Activated CD4-positive, alpha-beta memory T cell treated with anti-CD3 and anti-CD28 coated beads, Interleukin-2, amount 10 ng/mL, durations not matched to agents 7 days and 5 days (primary cell): ENCODE results near the gene TMEM35B. TPM values are rescaled to one million over a fixed set of nuclear protein-coding genes. Genes with fewer than 3 reads are reported as not detected.

Source experiments
- CTCF ChIA-PET: fragments of 350-600 bp; sonication (Branson Sonifier 250); formaldehyde crosslinking; loops from one replicate; lab custom pipeline; 2021; ENCODE audit warnings: antibody characterized with exemption, inconsistent platforms; lab: Charles Lee
- POLR2A ChIA-PET: fragments of 350-600 bp; sonication (Branson Sonifier 250); formaldehyde crosslinking; loops from one replicate; lab custom pipeline; 2021; ENCODE audit warnings: antibody characterized with exemption; lab: Charles Lee
- DNase-seq: peaks from one replicate; pipeline ENCODE4 v3.0.0-alpha.2; 2020
- H3K27ac Mint-ChIP-seq: one replicate; pipeline ENCODE4 v1.8.0; 2021; ENCODE audit warnings: mild to moderate bottlenecking, mixed read lengths
- H3K27me3 Mint-ChIP-seq: one replicate; pipeline ENCODE4 v1.8.0; 2021; ENCODE audit warnings: mixed read lengths
- H3K36me3 Mint-ChIP-seq: one replicate; pipeline ENCODE4 v1.8.0; 2021; ENCODE audit warnings: low read depth, mixed read lengths
- H3K4me1 Mint-ChIP-seq: one replicate; pipeline ENCODE4 v1.8.0; 2021; ENCODE audit warnings: mixed read lengths
- H3K4me3 Mint-ChIP-seq: one replicate; pipeline ENCODE4 v1.8.0; 2021; ENCODE audit warnings: mild to moderate bottlenecking, mixed read lengths
- H3K9me3 Mint-ChIP-seq: one replicate; pipeline ENCODE4 v1.8.0; 2021; ENCODE audit warnings: mixed read lengths
- total RNA-seq, 2 experiments: library from RNA; stranded (reverse); gene quantifications; one replicate each; pipeline ENCODE4 v1.2.3, GENCODE V29; 2021

Gene TMEM35B
- total RNA-seq: 10 to 100 TPM; 38.7 to 42.4 TPM

DNA sequence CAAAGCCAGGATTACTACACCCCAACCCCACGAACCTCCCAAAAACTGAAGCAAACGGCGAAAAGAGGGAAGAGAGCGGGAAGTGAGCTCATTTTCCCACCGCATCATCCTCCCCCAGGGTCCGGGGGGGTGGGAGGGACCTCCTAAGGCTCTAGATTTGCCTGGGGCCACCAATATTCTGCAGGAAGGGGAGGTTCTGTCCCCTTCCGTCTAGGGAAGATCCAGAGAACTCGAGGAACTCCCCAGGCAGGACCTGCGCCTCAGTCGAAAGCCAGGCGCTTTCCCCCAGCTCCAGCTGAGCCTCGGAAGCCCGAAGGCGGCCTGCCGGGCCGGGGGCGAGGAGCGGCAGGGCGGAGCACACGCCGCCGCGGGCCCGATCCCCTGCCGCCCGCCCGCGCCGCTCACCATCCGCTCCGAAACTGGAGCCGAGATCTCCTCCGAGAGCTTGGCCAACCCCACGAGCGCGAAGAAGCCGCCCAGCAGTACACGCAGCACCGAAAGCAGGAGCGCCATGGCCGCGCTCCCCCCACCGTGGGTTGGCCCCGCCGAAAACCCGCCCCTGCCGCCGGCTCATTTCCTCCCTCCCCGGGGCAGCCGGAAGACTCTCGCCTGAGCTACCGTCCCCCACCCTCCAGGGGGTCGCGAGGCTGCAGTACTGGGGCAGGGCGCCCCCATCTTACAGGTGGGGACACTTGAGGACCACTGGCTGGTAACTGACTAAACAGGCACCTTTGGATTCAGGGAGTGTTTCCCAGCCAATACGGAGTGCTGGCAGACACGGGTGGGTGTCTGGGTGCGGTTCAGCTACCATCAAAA lies at the start of gene TMEM35B:
Gene TMEM35B, minus strand, starts transcription at position 555 of the 816 bp plus-strand sequence. Its CDS starts 42 bp downstream, at position 513.
- H3K27ac Mint-ChIP-seq: peak within 1 kb of the TSS; percentile 81
- peaks cover 39% of the 10 kb centered on the region for H3K4me1 Mint-ChIP-seq
- H3K27me3 Mint-ChIP-seq: no peaks in the 10 kb centered on the region
- H3K4me3 Mint-ChIP-seq: peak within 1 kb of the TSS; percentile 94
- peak; percentile 83 for DNase-seq
- no peaks in the 10 kb centered on the region for H3K9me3 Mint-ChIP-seq
- ChIA-PET POLR2A (interaction anchor here (0.8 to 3.2 kb wide), 29 partner anchors 10 to 784 kb away, joined by 3 to 43 read pairs (median 5); partner anchors contain the start of genes CLSPN, DLGAP3, KIAA0319L and NCDN), CTCF (interaction anchor here (0.6 to 3.0 kb wide), 12 partner anchors 12 to 214 kb away, joined by 3 to 19 read pairs (median 4); partner anchors contain the start of genes SMIM12, ZMYM1 and ZMYM6)
- H3K36me3 Mint-ChIP-seq: peaks cover 35% of the 10 kb centered on the region

DNA sequence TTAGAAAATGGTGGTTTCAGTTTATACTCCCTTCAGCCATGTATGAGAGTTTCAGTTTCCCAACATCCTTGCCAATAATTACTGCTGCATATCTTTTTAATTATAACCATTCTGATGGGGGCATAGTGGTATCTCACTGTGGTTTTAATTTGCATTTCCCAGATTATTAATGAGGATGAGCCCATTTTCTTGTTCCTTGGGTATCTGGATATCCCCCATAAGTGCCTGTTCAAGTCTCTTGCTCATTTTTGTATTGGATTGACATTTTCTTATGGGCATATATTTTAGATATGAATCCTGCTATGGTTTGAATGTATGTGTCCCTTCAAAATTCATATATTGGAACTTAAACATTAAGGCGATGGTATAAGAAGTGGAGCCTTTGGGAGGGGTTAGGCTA lies 48.2 kb upstream of the TMEM35B start:
- ChIA-PET CTCF (no interaction called here), POLR2A (no interaction called here)
- H3K36me3 Mint-ChIP-seq: peaks cover 19% of the 10 kb centered on the region
- no peak overlapping the region for H3K27ac Mint-ChIP-seq
- H3K27me3 Mint-ChIP-seq: peaks cover 3% of the 10 kb centered on the region
- H3K4me3 Mint-ChIP-seq: no peak overlapping the region
- no peak for DNase-seq
- peaks cover 6% of the 10 kb centered on the region for H3K9me3 Mint-ChIP-seq
- peaks cover 19% of the 10 kb centered on the region for H3K4me1 Mint-ChIP-seq

DNA sequence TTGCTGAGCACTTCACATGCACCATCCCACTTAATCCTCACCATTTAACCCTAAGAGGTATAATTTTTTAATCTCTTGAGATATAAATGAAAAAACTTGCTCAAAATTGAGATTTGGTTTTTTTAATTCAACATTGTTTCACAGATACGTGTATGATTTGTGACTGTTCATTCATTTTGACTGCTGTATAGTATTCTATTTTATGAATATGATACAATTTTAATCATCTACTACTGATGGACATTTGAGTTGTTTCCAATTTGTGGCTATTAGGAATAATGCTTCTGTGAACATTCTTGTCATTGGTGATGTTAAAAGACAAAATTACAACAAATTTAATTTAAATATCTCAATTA lies 47.2 kb upstream of the TMEM35B start:
- Mint-ChIP-seq H3K9me3 (peaks cover 6% of the 10 kb centered on the region), H3K4me3 (peak overlapping the region; percentile 13), H3K36me3 (peaks cover 23% of the 10 kb centered on the region), H3K27me3 (peaks cover 3% of the 10 kb centered on the region), H3K4me1 (peaks cover 23% of the 10 kb centered on the region), H3K27ac (no peak overlapping the region)
- POLR2A ChIA-PET: interaction anchor here (0.9 to 4.4 kb wide), 9 partner anchors 13 to 525 kb away, joined by 3 to 43 read pairs (median 6); partner anchors contain the start of genes KIAA0319L, NCDN, SFPQ and SMIM12
- CTCF ChIA-PET: interaction anchor here (0.7 to 3.6 kb wide), 2 partner anchors 47 to 179 kb away, joined by 3 to 13 read pairs; partner anchors contain the start of gene TMEM35B
- no peak for DNase-seq

DNA sequence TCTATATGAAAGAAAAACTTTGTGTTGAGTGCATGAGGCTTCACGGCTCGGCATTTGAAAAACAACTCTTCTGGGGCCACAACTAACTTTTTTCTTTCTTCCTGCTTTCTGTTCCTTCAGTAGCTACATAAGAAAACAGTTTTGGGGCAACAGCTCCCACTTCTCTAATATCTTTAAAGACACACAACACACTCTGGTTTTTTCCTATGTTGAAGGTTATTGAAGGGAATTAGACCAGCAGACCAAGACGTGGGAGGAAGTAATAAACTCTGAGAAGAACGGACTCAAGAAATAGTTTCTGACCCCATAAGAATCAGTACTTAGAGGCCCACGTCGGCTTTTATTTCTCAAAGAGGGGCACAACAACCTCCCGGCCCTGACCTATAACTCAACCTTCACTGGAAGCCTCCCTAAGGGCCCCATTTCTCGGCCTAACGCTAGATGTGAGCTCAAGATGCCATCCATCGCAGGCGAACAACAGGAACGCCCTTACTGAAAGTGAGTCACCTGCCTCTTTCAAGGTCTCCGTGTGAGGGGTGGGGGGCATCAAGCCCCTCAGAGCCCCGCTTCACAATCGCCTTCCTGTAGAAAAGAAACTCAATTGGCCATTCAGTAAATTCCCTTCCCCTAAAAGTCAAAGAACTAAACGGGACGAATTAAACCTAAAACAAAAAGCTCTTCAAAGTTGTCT lies 45.8 kb upstream of the TMEM35B start:
- ChIA-PET POLR2A (interaction anchor here (0.6 to 4.4 kb wide), 14 partner anchors 12 to 526 kb away, joined by 3 to 43 read pairs (median 4); partner anchors contain the start of genes KIAA0319L, NCDN, SFPQ and SMIM12), CTCF (interaction anchor here (1.0 to 3.6 kb wide), 7 partner anchors 11 to 534 kb away, joined by 3 to 13 read pairs (median 3); partner anchors contain the start of genes SMIM12 and TMEM35B)
- Mint-ChIP-seq H3K4me3 (peak overlapping the region; percentile 99), H3K4me1 (peaks cover 29% of the 10 kb centered on the region), H3K36me3 (peaks cover 31% of the 10 kb centered on the region), H3K27ac (peak overlapping the region; percentile 87), H3K9me3 (peaks cover 6% of the 10 kb centered on the region), H3K27me3 (peaks cover 3% of the 10 kb centered on the region)
- DNase-seq: peak; percentile 46

DNA sequence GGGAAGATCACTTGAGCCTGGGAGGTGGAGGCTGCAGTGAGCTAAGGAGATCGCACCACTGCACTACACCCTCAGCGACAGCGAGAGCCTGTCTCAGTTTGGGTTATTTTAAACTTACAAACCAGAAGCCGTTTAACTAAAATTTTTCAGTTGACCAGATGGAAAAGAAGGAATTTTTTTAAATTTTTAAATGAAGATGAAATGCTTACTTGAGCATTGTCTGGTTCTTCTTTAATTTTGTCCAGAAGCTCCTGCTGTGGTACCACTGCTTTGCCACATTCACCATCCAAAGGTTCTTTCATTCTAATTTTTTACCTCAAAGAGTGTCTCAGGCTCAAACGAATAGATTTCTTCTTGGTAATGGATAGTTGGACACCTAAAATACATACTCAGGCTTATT lies 45.2 kb upstream of the TMEM35B start:
- H3K36me3 Mint-ChIP-seq: peaks cover 35% of the 10 kb centered on the region
- no peak for DNase-seq
- ChIA-PET POLR2A (interaction anchor here (0.8 to 4.4 kb wide), 12 partner anchors 11 to 237 kb away, joined by 3 to 43 read pairs (median 4); partner anchors contain the start of genes SFPQ, SMIM12, TMEM35B and ZMYM1), CTCF (interaction anchor here (0.8 to 3.6 kb wide), 8 partner anchors 11 to 535 kb away, joined by 3 to 13 read pairs (median 3); partner anchors contain the start of genes SMIM12 and TMEM35B)
- H3K4me1 Mint-ChIP-seq: peaks cover 32% of the 10 kb centered on the region
- peak overlapping the region; percentile 87 for H3K27ac Mint-ChIP-seq
- H3K9me3 Mint-ChIP-seq: peaks cover 6% of the 10 kb centered on the region
- H3K4me3 Mint-ChIP-seq: peak overlapping the region; percentile 99
- no peaks in the 10 kb centered on the region for H3K27me3 Mint-ChIP-seq

DNA sequence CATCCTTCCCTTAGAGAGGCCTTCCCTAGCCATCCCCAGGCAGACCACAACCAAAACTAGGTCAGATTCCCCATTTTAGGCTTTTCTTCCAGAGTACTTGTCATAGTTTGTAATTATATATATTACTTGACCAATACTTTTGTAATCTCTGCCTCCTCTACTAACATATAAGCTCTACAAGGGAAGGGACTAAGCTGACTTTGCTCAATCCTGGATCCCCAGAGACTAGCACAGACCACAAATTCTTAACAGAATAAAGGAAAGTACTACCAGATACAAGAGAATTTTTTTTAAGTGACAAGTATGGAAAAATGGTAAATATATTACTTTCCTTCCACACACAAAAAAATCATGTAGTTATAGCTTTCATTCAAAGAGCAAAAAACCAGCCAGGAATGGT lies 44.6 kb upstream of the TMEM35B start:
- no peaks in the 10 kb centered on the region for H3K27me3 Mint-ChIP-seq
- H3K9me3 Mint-ChIP-seq: peaks cover 6% of the 10 kb centered on the region
- ChIA-PET POLR2A (interaction anchor here (0.9 to 4.4 kb wide), 8 partner anchors 13 to 238 kb away, joined by 3 to 43 read pairs (median 6); partner anchors contain the start of genes SFPQ, SMIM12, TMEM35B and ZMYM1), CTCF (interaction anchor here (0.8 to 3.6 kb wide), 6 partner anchors 10 to 535 kb away, joined by 3 to 13 read pairs (median 3); partner anchors contain the start of genes SMIM12 and TMEM35B)
- H3K4me3 Mint-ChIP-seq: peak overlapping the region; percentile 99
- DNase-seq: no peak
- H3K36me3 Mint-ChIP-seq: peaks cover 35% of the 10 kb centered on the region
- peaks cover 32% of the 10 kb centered on the region for H3K4me1 Mint-ChIP-seq
- H3K27ac Mint-ChIP-seq: no peak overlapping the region

DNA sequence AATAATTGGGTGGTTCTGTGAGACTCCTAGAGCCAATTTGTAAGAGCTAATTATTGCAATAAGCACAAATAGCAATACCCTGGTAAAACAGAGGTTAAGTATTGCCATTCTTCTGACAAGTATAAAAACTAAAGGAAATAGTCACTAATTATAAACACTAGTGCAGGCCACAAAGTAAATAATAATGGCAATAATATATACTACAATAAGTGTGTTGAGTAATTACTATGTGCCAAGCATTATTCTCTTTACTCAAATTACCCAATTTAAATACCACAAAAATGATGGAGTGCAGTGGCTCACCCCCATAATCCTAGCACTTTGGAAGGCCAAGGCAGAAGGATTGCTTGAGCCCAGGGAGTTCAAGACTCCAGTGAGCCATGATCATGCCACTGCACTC lies 31.3 kb upstream of the TMEM35B start:
- POLR2A ChIA-PET: interaction anchor here (0.8 to 1.1 kb wide), 2 partner anchors 12 to 14 kb away, joined by 3 to 4 read pairs; no protein-coding TSS in a partner anchor
- CTCF ChIA-PET: interaction anchor here (0.6 to 1.4 kb wide), 2 partner anchors 32 to 178 kb away, joined by 3 read pairs; no protein-coding TSS in a partner anchor

DNA sequence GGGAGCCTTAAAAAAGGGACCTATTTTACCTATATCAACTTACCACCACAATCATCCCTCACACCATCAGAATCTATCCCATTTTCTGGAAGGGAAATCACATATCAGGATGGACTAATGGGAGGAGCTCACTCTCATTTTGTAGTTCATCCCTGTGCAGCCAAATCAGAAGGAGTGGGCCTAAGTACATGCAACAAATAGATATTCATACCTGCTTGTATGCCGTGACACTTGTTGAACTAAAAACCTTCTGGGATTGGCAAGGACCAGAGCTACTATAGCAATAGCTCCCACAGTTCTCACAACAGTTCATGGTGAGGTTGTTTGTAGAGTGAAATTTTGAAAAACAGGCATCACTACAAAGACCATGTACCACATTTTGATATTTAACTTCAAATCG lies 29.3 kb upstream of the TMEM35B start:
- Mint-ChIP-seq H3K36me3 (peaks cover 36% of the 10 kb centered on the region), H3K4me3 (no peak overlapping the region), H3K27me3 (no peaks in the 10 kb centered on the region), H3K9me3 (no peaks in the 10 kb centered on the region), H3K27ac (no peak overlapping the region), H3K4me1 (no peaks in the 10 kb centered on the region)
- no peak for DNase-seq
- CTCF ChIA-PET: no interaction called here
- POLR2A ChIA-PET: interaction anchor here (1.1 kb wide), 1 partner anchor 9 kb away, joined by 3 read pairs; no protein-coding TSS in a partner anchor

More for the DNA sequence above, 31.3 kb upstream of the TMEM35B start:
- Mint-ChIP-seq H3K9me3 (no peaks in the 10 kb centered on the region), H3K4me1 (no peaks in the 10 kb centered on the region), H3K4me3 (no peak overlapping the region), H3K36me3 (peaks cover 23% of the 10 kb centered on the region), H3K27me3 (no peaks in the 10 kb centered on the region), H3K27ac (no peak overlapping the region)
- DNase-seq: no peak

DNA sequence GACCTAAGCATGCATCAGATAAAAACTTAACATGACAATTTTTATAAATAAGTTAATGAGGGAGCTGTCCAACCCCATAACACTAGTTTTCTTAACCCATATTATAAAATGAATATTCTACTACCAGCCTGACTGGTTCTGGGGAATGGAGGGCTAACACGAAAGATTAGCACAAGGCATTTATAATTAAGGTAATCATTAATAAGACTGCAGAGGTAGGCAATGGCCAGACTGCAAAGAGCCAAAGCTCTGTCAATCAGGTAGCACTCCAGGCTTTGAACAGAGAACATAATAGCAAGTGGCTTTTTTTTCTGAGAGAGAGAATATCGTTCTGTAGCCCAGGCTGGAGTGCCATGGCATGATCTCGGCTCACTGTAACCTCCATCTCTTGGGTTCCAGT lies 20.6 kb upstream of the TMEM35B start:
- CTCF ChIA-PET: interaction anchor here (0.5 to 1.4 kb wide), 3 partner anchors 21 to 153 kb away, joined by 3 to 7 read pairs (median 4); partner anchors contain the start of gene TMEM35B

DNA sequence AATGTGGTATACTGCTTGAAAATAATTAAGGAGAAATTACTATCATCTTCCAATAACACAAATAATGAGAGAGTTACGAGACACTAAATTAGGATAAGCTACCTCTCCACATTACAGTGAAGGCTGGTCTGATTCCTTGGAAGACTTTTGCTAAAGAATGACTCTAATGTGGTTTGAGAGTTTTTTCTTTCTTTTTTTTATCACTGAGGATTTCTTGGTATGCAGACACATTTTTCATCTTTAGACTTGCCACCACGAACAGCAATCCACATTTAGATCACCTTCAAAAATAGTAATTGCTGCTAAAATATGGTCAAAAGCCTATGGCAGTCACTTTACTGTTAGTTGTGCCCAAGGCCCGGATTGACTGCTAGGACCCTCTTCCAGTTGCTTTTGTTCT lies 16.6 kb upstream of the TMEM35B start:
- no peaks in the 10 kb centered on the region for H3K4me1 Mint-ChIP-seq
- POLR2A ChIA-PET: no interaction called here

More for the DNA sequence above, 20.6 kb upstream of the TMEM35B start:
- no peaks in the 10 kb centered on the region for H3K4me1 Mint-ChIP-seq
- H3K36me3 Mint-ChIP-seq: peaks cover 22% of the 10 kb centered on the region
- no peaks in the 10 kb centered on the region for H3K9me3 Mint-ChIP-seq
- no peaks in the 10 kb centered on the region for H3K27me3 Mint-ChIP-seq
- H3K27ac Mint-ChIP-seq: no peak overlapping the region
- POLR2A ChIA-PET: interaction anchor here (1.5 kb wide), 1 partner anchor 21 kb away, joined by 4 read pairs; the partner anchor contains the start of gene TMEM35B
- DNase-seq: no peak
- H3K4me3 Mint-ChIP-seq: no peak overlapping the region

DNA sequence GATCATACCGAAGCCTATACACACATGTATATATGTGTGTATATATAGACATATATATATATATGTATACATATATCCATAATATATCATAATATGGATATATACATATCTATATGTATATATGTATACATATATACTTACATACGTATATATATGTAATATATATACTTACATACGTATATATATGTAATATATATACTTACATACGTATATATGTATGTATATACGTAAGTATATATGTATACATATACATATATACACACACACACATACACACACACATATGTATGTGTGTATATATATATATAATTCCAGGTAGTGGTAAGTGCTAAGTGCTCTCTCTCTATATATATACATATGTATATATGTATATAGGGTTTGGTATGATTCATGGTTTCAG lies 9.7 kb upstream of the TMEM35B start:
- no peaks in the 10 kb centered on the region for H3K4me1 Mint-ChIP-seq
- H3K4me3 Mint-ChIP-seq: no peak overlapping the region
- CTCF ChIA-PET: no interaction called here
- POLR2A ChIA-PET: no interaction called here
- H3K27me3 Mint-ChIP-seq: no peaks in the 10 kb centered on the region
- H3K9me3 Mint-ChIP-seq: no peaks in the 10 kb centered on the region
- DNase-seq: no peak
- H3K27ac Mint-ChIP-seq: no peak overlapping the region
- H3K36me3 Mint-ChIP-seq: peaks cover 20% of the 10 kb centered on the region

More for the DNA sequence above, 16.6 kb upstream of the TMEM35B start:
- no peaks in the 10 kb centered on the region for H3K9me3 Mint-ChIP-seq
- CTCF ChIA-PET: no interaction called here
- no peak overlapping the region for H3K4me3 Mint-ChIP-seq
- H3K27me3 Mint-ChIP-seq: no peaks in the 10 kb centered on the region
- H3K36me3 Mint-ChIP-seq: peaks cover 20% of the 10 kb centered on the region
- DNase-seq: no peak
- no peak overlapping the region for H3K27ac Mint-ChIP-seq

DNA sequence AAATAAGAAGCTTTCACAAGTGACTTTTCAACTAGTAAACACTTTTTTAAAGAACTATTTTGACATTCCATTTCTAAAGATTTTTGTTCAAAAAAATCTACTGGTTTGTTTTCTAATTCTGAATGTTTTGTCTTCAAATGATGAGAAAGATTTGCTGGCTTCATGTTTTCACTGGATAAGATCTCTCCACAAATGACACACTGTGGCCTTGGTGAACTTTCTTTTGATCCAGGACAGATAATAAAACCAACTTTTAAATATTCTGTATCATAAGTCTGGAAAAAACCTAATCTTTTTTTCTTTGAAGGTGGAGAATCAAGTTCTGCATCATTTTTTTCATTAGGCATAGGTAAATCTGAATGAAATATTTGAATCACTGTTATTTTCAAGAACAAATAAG lies 3.4 kb upstream of the TMEM35B start:
- ChIA-PET POLR2A (no interaction called here), CTCF (no interaction called here)
- peaks cover 30% of the 10 kb centered on the region for H3K36me3 Mint-ChIP-seq
- no peak overlapping the region for H3K4me3 Mint-ChIP-seq
- no peak for DNase-seq
- peaks cover 29% of the 10 kb centered on the region for H3K4me1 Mint-ChIP-seq
- H3K9me3 Mint-ChIP-seq: no peaks in the 10 kb centered on the region
- no peak overlapping the region for H3K27ac Mint-ChIP-seq
- no peaks in the 10 kb centered on the region for H3K27me3 Mint-ChIP-seq
